Caki2 (cell line): Measurements from ENCODE around the gene CCP110. TPM values are rescaled to one million over a fixed set of nuclear protein-coding genes. Genes with fewer than 3 reads are reported as not detected.

Experiments
- DNase-seq: peaks from one replicate; pipeline ENCODE4 v3.0.0-alpha.2; 2015; ENCODE audit warnings: low read depth
- in situ Hi-C: cut with HindIII; loops from 2 replicates; pipeline ENCODE4 v1.10.0; 2016; ENCODE audit warnings: low sequenced_read_pairs, low pct_unique_long_range_greater_than_20kb, mixed read lengths
- total RNA-seq: library from RNA; depleted of rRNA; stranded (reverse); fragments of >200 nt; shearing (Covaris generic); gene quantifications from 2 replicates; pipeline ENCODE4 v1.2.3, GENCODE V29; 2014; ENCODE audit warnings: low replicate concordance; rRNA removed

Gene CCP110
- 8.6 and 10.1 TPM in 2 replicates for total RNA-seq

- in situ Hi-C loops = no loop called here
Measured at GRCh38 chr16:19523559-19524355, at the start of gene CCP110. TSS of gene CCP110 (plus strand) at chr16:19523942. CDS start at chr16:19527882, 3,940 bp downstream.

DNA sequence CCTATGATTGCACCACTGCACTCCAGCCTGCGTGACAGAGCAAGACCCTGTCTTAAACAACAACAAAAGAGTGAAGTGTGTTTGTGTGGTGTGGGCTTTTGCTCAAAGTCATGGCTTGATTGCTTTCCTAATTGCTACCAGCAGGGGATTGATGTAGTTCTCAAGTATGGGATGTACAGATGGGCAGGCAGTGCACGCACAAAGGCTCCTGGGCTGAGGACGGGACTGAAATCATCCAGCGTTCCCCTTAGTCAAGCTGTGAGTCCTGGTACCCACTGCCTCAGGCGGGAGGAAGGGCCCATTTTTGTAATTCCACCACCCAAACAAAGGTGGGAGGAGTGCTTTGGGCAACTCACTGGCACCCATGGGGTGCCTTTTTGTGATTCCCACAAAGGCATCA, 49.1 kb upstream of the CCP110 start:
- no peak for DNase-seq
- in situ Hi-C loops = no loop called here

More at GRCh38 chr16:19523559-19524355, at the start of gene CCP110:
- peak; percentile 91 for DNase-seq

DNA sequence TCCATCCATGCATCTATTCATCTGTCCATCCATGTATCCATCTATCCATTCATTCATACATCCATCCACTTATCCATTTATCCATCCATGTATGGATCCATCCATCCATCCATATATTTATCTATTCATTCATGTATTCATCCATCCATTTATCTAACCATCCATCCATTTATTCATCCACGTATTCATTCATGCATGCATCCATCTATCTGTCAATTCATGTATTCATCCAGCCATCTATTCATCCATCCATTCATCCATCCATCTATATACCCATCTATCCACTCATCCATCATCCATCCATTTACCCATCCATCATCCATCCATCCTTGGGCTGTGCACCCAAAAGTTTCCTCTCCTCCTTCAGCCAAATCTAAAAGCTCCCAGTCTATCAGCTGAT, 45.2 kb upstream of the CCP110 start:
- DNase-seq = no peak
- in situ Hi-C loops = no loop called here

DNA sequence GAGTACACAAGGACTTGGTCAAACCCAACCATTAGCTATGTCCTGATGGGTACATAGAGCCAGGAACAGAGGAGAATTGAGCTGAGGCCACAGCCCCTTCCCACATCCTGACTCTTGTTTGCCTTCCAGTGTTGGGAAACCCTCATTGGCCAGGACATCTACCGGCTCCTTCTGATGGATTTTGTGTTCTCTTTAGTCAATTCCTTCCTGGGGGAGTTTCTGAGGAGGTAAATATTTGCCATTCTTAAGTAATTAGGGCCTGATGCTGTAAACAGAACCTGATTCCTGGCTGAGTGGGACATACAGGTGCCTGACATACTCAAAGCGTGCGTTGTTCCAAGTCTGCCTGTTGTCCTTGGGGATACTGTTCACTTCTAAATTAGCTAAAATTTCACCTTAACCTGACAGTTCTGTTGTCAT, 44.4 kb upstream of the CCP110 start:
- in situ Hi-C loops = no loop called here
- DNase-seq = no peak

DNA sequence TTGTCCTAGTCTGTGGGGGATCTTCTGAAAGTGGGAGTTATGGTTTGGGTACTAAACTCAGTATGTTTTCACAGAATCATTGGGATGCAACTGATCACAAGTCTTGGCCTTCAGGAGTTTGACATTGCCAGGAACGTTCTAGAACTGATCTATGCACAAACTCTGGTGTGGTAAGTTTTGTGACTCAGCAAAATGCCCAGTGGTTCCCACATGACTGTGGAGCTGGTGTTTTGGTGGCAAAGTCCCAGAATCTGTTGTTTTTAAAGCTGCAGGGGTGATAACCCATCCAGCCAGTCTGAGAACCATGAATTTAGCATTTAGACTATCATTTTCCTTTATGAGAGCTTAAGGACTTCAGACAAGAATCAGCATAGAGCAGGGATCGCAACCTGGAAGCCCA, 42.4 kb upstream of the CCP110 start:
- DNase-seq = no peak

DNA sequence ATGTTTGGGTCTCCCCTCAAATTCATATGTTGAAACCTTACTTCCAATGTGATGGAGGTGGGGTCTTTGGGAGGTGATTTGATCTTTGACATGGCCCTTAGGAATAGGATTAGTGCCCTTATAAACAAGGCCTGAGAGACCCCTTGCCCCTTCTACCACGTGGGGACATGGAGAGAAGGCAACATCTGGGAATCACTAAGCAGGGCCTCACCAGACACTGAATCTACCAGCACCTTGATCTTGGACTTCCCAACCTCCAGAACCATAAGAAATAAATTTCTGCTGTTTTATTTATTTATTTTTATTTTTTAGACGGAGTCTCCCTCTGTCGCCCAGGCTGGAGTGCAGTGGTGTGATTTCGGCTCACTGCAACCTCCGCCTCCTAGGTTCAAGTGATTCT, 42.0 kb upstream of the CCP110 start:
- in situ Hi-C loops = no loop called here
- no peak for DNase-seq

More for the DNA sequence above, 42.4 kb upstream of the CCP110 start:
- in situ Hi-C loops = no loop called here

- no peak for DNase-seq
- in situ Hi-C loops = no loop called here
Measured at GRCh38 chr16:19482291-19482690, 41.5 kb upstream of the CCP110 start.

- in situ Hi-C loops = no loop called here
Measured at GRCh38 chr16:19484096-19484495, 39.6 kb upstream of the CCP110 start.

GRCh38 chr16:19485611-19486010, 38.1 kb upstream of the CCP110 start:
- no peak for DNase-seq
- in situ Hi-C loops = no loop called here

More at GRCh38 chr16:19484096-19484495, 39.6 kb upstream of the CCP110 start:
- DNase-seq = no peak

GRCh38 chr16:19486051-19486450, 37.7 kb upstream of the CCP110 start:
- in situ Hi-C loops = no loop called here
- DNase-seq = no peak

- no peak for DNase-seq
- in situ Hi-C loops = no loop called here
Measured at GRCh38 chr16:19486750-19487325, 36.9 kb upstream of the CCP110 start.

DNA sequence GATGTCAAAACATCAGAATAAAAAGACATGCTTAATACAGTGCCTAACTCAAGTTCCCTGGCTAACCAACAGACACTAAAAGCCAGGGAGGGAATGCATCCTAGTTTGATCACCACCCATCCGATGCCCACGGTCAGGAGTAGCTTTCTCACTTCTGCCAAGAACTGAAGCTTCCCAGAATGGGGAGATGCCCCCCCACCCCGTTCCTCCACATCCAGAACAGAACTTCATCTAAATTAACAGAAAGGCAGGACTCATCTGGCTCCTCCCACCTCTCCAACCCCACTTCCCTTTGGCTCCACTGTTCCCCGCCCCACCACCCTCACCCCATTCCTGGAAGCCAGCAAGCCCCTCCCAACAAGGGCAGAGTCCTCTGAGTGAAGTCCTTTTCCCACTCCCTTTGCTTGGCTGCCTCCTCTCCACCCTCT, 35.5 kb upstream of the CCP110 start:
- DNase-seq = no peak
- in situ Hi-C loops = no loop called here

DNA sequence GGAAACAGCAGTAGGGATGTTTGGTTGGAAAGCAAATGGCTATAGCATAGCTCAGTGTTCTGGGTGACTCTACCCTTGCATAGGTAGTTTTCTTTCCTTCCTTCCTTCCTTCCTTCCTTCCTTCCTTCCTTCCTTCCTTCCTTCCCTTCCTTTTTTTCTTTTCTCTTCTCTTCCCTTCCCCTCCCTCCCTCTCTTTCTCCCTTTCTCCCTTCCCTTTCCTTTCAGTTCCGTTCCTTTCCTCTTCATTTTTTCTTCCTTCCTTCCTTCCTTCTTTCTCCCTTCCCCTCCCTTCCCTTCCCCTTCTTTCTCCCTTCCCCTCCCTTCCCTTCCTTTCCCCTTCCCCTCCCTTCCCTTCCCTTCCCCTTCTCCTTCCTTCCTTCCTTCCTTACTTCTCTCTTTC, 33.1 kb upstream of the CCP110 start:
- in situ Hi-C loops = no loop called here
- DNase-seq = no peak

DNA sequence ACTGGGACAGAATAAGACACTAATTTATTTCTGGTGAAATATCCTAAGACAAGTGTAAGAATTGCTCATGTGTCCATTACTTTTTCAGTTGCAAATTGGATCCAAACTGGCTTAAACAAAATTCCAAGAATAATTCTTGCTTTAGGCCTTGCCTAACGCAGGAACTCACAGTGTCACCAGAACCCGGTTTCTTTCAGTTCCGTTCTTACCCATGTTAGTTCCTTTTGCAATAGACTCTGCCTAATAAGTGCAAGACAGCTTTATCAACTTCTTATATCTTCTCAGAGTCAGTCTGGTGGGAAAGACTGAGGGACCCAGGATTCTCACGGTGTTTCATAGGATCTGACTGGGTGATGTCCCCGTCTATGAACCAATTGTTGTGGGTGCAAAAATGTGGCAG, 26.6 kb upstream of the CCP110 start:
- in situ Hi-C loops = no loop called here
- no peak for DNase-seq

DNA sequence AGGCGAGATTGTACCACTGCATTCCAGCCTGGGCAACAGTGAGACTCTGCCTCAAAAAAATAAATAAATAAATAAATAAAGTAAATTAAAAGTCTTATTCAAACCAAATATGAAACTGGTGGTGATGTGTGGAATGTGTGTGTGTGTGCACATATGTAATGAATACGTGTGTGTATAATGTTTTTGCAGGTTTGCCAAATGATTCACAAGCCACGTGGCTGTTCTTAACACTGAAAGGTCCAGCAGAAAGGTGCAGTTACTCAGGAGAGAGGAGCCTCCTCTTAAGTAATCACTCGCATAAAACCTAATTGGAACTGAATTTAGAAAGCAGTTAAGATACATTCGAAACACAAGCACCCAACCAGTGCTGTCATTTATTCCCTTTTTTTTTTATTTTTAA, 24.7 kb upstream of the CCP110 start:
- in situ Hi-C loops = no loop called here
- no peak for DNase-seq

GRCh38 chr16:19499481-19499880, 24.3 kb upstream of the CCP110 start:
- in situ Hi-C loops = no loop called here
- DNase-seq = no peak

- peak; percentile 47 for DNase-seq
Measured at GRCh38 chr16:19502395-19503131, 21.2 kb upstream of the CCP110 start.

DNA sequence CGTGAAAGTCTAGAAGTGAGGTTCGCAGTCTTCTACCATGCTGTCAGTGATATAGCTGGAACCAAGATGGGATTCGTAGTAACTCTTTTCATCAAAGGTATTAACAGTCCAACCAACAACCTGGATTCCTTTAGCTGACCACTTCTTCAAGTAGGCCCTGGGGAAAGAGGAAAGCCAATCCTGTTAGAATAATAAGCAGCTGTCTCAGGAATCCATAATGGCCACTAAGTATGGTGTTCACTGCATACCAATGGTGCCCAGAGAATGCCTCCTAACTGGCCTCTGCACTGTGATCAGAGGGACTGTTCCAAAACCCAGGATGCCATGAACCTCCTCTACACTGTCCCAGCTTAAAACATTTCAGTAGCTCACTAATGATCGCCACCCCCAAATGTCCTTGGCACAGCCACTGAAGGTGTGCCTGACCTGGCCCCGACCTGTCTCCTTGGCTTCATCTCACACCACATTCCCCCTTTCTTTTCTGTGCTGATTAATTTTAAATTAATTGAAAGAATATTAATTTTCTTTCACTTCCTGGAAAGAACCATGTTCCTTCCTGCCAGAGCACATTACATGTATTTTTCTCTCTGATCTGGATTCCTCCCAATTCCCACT, 20.2 kb upstream of the CCP110 start:
- in situ Hi-C loops = no loop called here
- DNase-seq = no peak

More at GRCh38 chr16:19502395-19503131, 21.2 kb upstream of the CCP110 start:
- in situ Hi-C loops = no loop called here
